ENCODE results near the gene REC8. TPM values are rescaled to one million over a fixed set of nuclear protein-coding genes. Genes with fewer than 3 reads are reported as not detected.

The REC8 gene
- polyA plus RNA-seq (2013, experiment 1 of 2) = 16.9 TPM
- 15.6 TPM for polyA plus RNA-seq (2013, experiment 2 of 2)

DNA sequence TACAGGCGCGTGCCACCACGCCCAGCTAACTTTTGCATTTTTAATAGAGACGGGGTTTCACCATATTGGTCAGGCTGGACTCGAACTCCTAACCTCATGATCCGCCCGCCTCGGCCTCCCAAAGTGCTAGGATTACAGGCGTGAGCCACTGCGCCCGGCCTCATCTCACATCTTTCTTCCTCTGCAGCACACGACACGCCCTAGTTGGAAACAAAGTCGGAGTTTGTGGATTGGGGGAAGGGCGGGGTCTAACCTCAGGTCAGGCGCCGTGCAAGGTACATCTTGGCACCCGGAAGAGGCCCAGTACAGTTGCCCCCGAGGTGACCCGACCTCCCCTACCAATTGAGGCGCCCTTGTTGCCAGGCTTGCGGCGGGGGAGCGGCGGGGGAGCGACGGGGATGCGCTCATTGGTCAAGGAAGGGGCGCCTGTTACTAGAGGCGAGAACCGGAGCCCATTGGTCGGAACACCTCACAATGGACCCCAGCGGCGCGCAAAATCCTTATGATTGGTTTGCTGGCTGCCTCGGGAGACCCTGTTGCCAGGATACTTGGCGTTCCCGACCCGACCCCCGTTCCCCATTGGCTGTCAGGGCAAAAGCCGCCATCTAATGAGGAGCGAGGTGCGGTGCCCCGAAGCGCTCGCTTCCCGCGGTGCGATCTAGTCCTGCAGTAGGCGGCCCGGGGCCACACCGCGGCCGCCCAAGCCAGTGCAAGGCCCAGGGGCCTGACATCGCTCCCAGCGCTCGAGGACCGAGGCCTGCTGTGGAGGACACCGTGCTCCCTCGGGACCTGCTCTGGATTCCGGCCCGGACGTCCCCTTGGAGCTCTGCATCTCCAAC lies at the start of gene REC8:
REC8 (plus strand) TSS at position 659 of the 839 bp plus-strand sequence. CDS start 473 bp downstream, outside the sequence.
- Histone ChIP-seq H2AK5ac (ENCODE audit: low read length) (no peak within 1 kb of the TSS), H3K4me2 (ENCODE audit: low read length) (peak within 1 kb of the TSS; percentile 92), H3K23ac (ENCODE audit: low read length) (no peak within 1 kb of the TSS), H3K4me1 (ENCODE audit: control insufficient read depth, low read depth, low read length) (peaks cover 3% of the 10 kb centered on the region), H3K18ac (ENCODE audit: low read length) (no peak within 1 kb of the TSS), H4K5ac (ENCODE audit: low read length) (no peak within 1 kb of the TSS), H2BK5ac (ENCODE audit: low read length) (no peak within 1 kb of the TSS), H3K79me1 (ENCODE audit: low read length) (no peaks in the 10 kb centered on the region), H3K27me3 (ENCODE audit: insufficient read depth, low read length, poor library complexity) (no peaks in the 10 kb centered on the region), H3K56ac (ENCODE audit: low read length) (peak within 1 kb of the TSS; percentile 85), H3K4me3 (ENCODE audit: low read length) (peak within 1 kb of the TSS; percentile 57), H3K79me2 (ENCODE audit: control insufficient read depth, insufficient read depth, low read length) (no peaks in the 10 kb centered on the region), H3K4ac (ENCODE audit: low read depth, low read length) (no peak within 1 kb of the TSS), H3K9ac (ENCODE audit: low read length) (peak within 1 kb of the TSS; percentile 75), H2BK120ac (ENCODE audit: low read depth, low read length) (no peak within 1 kb of the TSS), H3K36me3 (ENCODE audit: control insufficient read depth, insufficient read depth, low read length) (no peaks in the 10 kb centered on the region), H3K27ac (ENCODE audit: low read depth, low read length) (no peak within 1 kb of the TSS), H2BK15ac (replicated peaks; ENCODE audit: low read depth) (no peak within 1 kb of the TSS), H4K8ac (ENCODE audit: low read depth, low read length) (no peak within 1 kb of the TSS)
- DNase-seq = peak; percentile 99
- WGBS (ENCODE audit: extremely low coverage, insufficient coverage, low lambda C conversion rate) = no CpG with 5 or more reads among the region's 63 CpGs

GRCh38 chr14:24122416-24122815 lies 49.5 kb upstream of the REC8 start:
- H3K4me3 ChIP-seq (ENCODE audit: low read length) = no peak overlapping the region
- H3K27ac ChIP-seq (ENCODE audit: low read depth, low read length) = no peak overlapping the region
- no peak overlapping the region for H2BK120ac ChIP-seq (ENCODE audit: low read depth, low read length)
- H3K79me2 ChIP-seq (ENCODE audit: control insufficient read depth, insufficient read depth, low read length) = no peaks in the 10 kb centered on the region
- H2AK5ac ChIP-seq (ENCODE audit: low read length) = no peak overlapping the region
- H3K23ac ChIP-seq (ENCODE audit: low read length) = no peak overlapping the region
- no peak overlapping the region for H3K4me2 ChIP-seq (ENCODE audit: low read length)
- H3K79me1 ChIP-seq (ENCODE audit: low read length) = no peaks in the 10 kb centered on the region
- H3K27me3 ChIP-seq (ENCODE audit: insufficient read depth, low read length, poor library complexity) = no peaks in the 10 kb centered on the region
- no CpG with 5 or more reads among the region's 4 CpGs for WGBS (ENCODE audit: extremely low coverage, insufficient coverage, low lambda C conversion rate)
- H3K4ac ChIP-seq (ENCODE audit: low read depth, low read length) = no peak overlapping the region
- H2BK5ac ChIP-seq (ENCODE audit: low read length) = no peak overlapping the region
- peaks cover 1% of the 10 kb centered on the region for H3K36me3 ChIP-seq (ENCODE audit: control insufficient read depth, insufficient read depth, low read length)
- no peak for DNase-seq
- no peak overlapping the region for H3K9ac ChIP-seq (ENCODE audit: low read length)
- H3K4me1 ChIP-seq (ENCODE audit: control insufficient read depth, low read depth, low read length) = no peaks in the 10 kb centered on the region
- H2BK15ac ChIP-seq (replicated peaks; ENCODE audit: low read depth) = no peak overlapping the region
- no peak overlapping the region for H4K8ac ChIP-seq (ENCODE audit: low read depth, low read length)
- H3K18ac ChIP-seq (ENCODE audit: low read length) = no peak overlapping the region
- no peak overlapping the region for H3K56ac ChIP-seq (ENCODE audit: low read length)
- no peak overlapping the region for H4K5ac ChIP-seq (ENCODE audit: low read length)

GRCh38 chr14:24122898-24123297 lies 49.0 kb upstream of the REC8 start:
- Histone ChIP-seq H3K79me1 (ENCODE audit: low read length) (no peaks in the 10 kb centered on the region), H3K79me2 (ENCODE audit: control insufficient read depth, insufficient read depth, low read length) (no peaks in the 10 kb centered on the region), H2AK5ac (ENCODE audit: low read length) (no peak overlapping the region), H2BK120ac (ENCODE audit: low read depth, low read length) (no peak overlapping the region), H2BK5ac (ENCODE audit: low read length) (no peak overlapping the region), H3K4me1 (ENCODE audit: control insufficient read depth, low read depth, low read length) (no peaks in the 10 kb centered on the region), H3K4ac (ENCODE audit: low read depth, low read length) (no peak overlapping the region), H3K27ac (ENCODE audit: low read depth, low read length) (no peak overlapping the region), H3K23ac (ENCODE audit: low read length) (no peak overlapping the region), H4K5ac (ENCODE audit: low read length) (no peak overlapping the region), H3K56ac (ENCODE audit: low read length) (no peak overlapping the region), H3K9ac (ENCODE audit: low read length) (no peak overlapping the region), H3K36me3 (ENCODE audit: control insufficient read depth, insufficient read depth, low read length) (peaks cover 1% of the 10 kb centered on the region), H2BK15ac (replicated peaks; ENCODE audit: low read depth) (no peak overlapping the region), H3K27me3 (ENCODE audit: insufficient read depth, low read length, poor library complexity) (no peaks in the 10 kb centered on the region), H3K4me3 (ENCODE audit: low read length) (no peak overlapping the region), H3K18ac (ENCODE audit: low read length) (no peak overlapping the region), H3K4me2 (ENCODE audit: low read length) (no peak overlapping the region), H4K8ac (ENCODE audit: low read depth, low read length) (no peak overlapping the region)
- no CpG with 5 or more reads among the region's 8 CpGs for WGBS (ENCODE audit: extremely low coverage, insufficient coverage, low lambda C conversion rate)
- no peak for DNase-seq

DNA sequence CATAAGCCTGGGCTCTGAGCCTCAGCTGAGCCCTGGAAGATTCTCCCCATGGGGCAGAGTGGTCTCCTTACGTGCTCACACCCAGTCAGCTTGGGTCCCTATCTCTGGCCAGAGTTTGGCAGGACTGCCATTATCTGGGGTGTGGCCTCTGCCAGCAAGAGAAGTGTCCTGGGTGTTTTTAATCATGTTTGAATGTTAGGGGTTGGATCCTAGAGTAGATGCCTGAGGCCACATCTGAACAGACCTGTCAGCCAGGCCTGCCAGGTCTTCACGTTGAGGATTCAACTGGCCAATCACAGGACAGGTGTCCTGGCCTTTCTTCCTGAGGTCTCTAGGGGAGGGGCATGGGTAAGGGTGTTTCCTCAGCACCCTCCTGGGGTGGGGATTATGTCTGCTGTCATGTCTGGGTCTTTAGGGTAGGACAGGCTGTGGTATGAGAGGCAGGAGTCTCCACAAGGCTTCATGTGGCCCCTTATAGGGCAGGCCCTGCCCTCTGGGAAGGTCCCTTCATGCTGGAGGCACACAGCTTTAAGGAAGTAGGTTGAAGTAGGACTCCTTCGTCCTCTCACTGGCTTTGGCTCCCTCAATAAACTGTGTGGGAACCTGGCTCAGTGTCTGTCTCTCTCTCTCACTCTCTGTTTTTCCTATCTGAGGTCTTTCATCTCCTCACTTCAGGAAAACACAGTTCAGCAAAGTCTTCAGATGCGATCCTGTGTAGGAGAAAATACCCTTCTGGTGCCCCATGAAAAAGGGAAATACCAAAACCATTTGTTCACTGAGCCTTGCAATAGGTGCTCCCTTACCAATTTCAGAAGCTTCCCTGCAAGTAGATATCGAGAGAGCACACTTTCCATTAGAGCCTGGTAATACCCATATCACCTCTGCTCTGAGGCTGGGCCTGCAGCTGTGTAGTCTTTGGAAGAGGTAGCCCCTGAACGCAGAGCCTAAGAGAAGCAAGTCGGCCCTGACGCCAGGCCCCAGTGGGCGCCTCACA lies 48.2 kb upstream of the REC8 start:
- Histone ChIP-seq H2BK120ac (ENCODE audit: low read depth, low read length) (no peak overlapping the region), H3K4me2 (ENCODE audit: low read length) (no peak overlapping the region), H4K5ac (ENCODE audit: low read length) (no peak overlapping the region), H3K4ac (ENCODE audit: low read depth, low read length) (no peak overlapping the region), H3K27me3 (ENCODE audit: insufficient read depth, low read length, poor library complexity) (no peaks in the 10 kb centered on the region), H3K79me2 (ENCODE audit: control insufficient read depth, insufficient read depth, low read length) (no peaks in the 10 kb centered on the region), H3K4me1 (ENCODE audit: control insufficient read depth, low read depth, low read length) (no peaks in the 10 kb centered on the region), H3K79me1 (ENCODE audit: low read length) (no peaks in the 10 kb centered on the region), H3K9ac (ENCODE audit: low read length) (no peak overlapping the region), H3K36me3 (ENCODE audit: control insufficient read depth, insufficient read depth, low read length) (peaks cover 1% of the 10 kb centered on the region), H3K56ac (ENCODE audit: low read length) (no peak overlapping the region), H2BK5ac (ENCODE audit: low read length) (no peak overlapping the region), H3K18ac (ENCODE audit: low read length) (no peak overlapping the region), H2BK15ac (replicated peaks; ENCODE audit: low read depth) (no peak overlapping the region), H4K8ac (ENCODE audit: low read depth, low read length) (no peak overlapping the region), H3K4me3 (ENCODE audit: low read length) (no peak overlapping the region), H3K23ac (ENCODE audit: low read length) (no peak overlapping the region), H2AK5ac (ENCODE audit: low read length) (no peak overlapping the region), H3K27ac (ENCODE audit: low read depth, low read length) (no peak overlapping the region)
- no CpG with 5 or more reads among the region's 9 CpGs for WGBS (ENCODE audit: extremely low coverage, insufficient coverage, low lambda C conversion rate)
- DNase-seq = no peak

GRCh38 chr14:24126939-24127338 lies 44.9 kb upstream of the REC8 start:
- Histone ChIP-seq H3K4me1 (ENCODE audit: control insufficient read depth, low read depth, low read length) (no peaks in the 10 kb centered on the region), H2BK120ac (ENCODE audit: low read depth, low read length) (no peak overlapping the region), H3K79me1 (ENCODE audit: low read length) (no peaks in the 10 kb centered on the region), H3K36me3 (ENCODE audit: control insufficient read depth, insufficient read depth, low read length) (peaks cover 1% of the 10 kb centered on the region), H3K4me2 (ENCODE audit: low read length) (no peak overlapping the region), H3K18ac (ENCODE audit: low read length) (no peak overlapping the region), H3K56ac (ENCODE audit: low read length) (no peak overlapping the region), H2AK5ac (ENCODE audit: low read length) (no peak overlapping the region), H3K4me3 (ENCODE audit: low read length) (no peak overlapping the region), H3K9ac (ENCODE audit: low read length) (no peak overlapping the region), H2BK5ac (ENCODE audit: low read length) (no peak overlapping the region), H3K23ac (ENCODE audit: low read length) (no peak overlapping the region), H4K8ac (ENCODE audit: low read depth, low read length) (no peak overlapping the region), H3K79me2 (ENCODE audit: control insufficient read depth, insufficient read depth, low read length) (no peaks in the 10 kb centered on the region), H3K4ac (ENCODE audit: low read depth, low read length) (no peak overlapping the region), H4K5ac (ENCODE audit: low read length) (no peak overlapping the region), H3K27me3 (ENCODE audit: insufficient read depth, low read length, poor library complexity) (no peaks in the 10 kb centered on the region), H2BK15ac (replicated peaks; ENCODE audit: low read depth) (no peak overlapping the region), H3K27ac (ENCODE audit: low read depth, low read length) (no peak overlapping the region)
- DNase-seq = no peak

Data from mesendoderm (in vitro differentiated cells).